Effector CD4-positive, alpha-beta T cell (primary cell): Measurements from ENCODE around the gene ADAMTS17.
"Not testable (repeated sequence)": the region's sequence is repeated elsewhere in the genome, so short reads cannot be mapped to it uniquely, and the experiment has no call there.

Experiments
- DNase-seq: peaks from one replicate; pipeline ENCODE4 v3.0.0-alpha.2; 2020

The ADAMTS17 gene

DNA sequence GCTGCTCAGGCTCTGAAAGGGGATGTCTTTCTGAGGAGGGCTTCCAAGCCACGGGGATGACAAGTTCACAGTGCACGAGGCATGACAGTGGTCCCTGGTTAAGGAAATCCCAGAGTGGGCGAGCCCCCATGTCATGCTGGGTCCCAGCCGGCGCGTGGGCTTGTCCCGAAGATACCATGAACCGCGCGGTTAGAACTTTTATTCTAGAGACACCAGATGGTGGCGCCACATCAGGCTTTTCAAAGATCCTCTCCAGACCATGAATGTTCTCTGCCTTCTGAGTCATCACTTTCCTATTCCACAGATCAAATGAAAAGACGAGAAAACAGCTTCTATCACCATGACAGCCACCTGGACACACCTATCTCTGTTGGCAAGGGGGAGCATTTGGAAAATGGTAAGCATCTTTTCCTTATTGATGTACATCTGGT lies 380.7 kb downstream of the ADAMTS17 start:
- DNase-seq = no peak

DNA sequence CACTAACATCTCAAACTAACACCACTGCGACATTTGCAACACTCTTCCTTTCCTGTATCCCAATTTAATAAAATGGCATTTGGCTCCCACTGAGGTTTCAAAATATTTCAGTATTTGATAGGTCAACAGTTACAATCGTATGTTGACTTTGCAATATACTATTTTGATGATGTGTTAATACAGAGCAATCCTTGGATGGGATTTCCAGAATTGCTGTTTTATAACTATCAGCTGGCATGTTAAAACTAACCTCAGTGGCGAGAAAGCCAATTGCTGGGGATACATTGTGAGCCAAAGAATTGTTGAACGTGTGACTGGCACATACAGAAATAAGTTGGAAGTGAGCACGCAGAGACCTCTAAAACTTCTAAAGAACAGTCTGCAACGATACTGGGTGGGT lies 382.4 kb downstream of the ADAMTS17 start:
- DNase-seq = no peak

DNA sequence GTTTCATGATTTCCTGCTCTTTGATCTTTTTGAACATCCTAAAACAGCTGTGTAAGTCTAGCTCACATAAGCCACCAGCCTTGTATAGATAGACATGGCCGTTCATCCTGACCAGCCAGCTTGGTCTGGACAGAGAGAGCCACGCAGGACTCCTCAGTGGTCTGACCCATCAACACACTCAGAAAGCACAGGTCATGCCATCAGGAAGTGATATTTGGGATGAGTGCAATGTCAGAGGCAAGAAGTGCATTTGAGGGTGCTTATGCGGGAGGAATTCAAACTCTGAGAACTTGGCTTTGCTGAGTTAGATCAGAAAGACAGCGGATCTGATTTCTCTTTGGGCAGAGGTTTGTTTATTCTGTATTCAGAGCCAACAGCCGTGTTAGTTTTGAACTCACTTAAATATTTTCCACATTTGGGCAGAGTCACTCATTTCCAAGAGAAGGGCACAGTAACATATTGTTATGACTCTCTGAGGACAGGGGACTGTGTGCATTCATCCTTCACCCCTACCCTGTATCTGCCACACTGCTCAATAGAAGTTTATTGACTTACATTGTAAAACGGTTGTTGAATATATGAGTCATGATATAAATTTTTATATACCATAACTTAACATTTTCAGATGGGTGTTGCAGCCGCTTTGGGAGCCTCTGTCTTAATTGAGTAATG lies 383.2 kb downstream of the ADAMTS17 start:
- no peak for DNase-seq

DNA sequence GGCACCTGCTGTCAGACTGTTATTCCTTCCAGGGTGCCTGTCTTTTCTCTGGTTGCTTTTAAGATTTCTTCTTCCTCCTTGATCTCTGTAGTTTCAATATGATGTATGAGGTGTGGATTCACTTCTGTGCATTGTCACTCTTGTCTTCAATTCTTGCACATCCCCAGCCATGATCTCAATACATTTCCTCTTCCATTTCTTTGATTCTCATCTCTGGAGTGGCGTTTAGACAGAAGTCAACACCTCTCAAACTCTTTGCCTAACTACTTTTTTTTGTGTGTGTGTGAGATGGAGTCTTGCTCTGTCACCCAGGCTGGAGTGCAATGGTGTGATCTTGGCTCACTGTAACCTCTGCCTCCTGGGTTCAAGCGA lies 384.1 kb downstream of the ADAMTS17 start:
- no peak for DNase-seq

DNA sequence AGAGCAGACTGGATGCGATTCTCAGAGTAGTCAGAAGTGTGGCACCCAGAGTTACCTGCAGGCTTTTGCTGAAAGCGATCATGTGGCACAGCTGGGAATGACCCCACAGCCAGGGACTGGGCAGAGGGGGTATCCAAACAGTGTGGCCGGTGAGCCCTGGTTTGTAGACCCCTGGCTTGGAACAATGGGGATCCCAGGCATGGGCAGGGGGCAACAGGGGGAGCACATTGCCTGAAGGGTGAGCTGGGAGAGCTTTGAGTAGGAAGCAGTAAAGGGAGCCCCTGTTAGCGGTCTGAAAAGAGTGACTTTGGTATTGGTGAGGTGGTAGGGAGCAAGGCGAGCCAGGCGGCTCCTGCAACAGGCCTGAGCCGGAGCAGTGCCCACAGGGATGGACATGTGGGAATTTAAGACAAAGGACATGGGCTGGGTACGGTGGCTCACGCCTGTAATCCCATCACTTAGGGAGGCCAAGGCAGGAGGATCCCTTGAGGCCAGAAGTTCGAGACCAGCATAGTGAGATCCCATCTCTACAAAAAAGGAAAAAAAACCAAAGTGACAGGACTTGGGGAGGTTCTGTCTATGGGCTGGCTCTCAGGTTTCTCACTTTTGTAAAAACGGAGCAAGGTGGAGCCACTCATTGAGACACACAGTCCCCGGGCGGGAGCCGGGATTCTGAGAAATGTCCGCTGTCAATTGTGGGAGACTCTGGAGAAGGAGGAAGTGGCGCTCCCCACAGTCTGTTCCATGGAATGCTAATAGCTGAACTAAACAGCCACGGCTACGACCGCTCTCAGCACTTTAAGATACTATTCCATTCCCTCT lies 384.7 kb downstream of the ADAMTS17 start:
- DNase-seq = no peak

DNA sequence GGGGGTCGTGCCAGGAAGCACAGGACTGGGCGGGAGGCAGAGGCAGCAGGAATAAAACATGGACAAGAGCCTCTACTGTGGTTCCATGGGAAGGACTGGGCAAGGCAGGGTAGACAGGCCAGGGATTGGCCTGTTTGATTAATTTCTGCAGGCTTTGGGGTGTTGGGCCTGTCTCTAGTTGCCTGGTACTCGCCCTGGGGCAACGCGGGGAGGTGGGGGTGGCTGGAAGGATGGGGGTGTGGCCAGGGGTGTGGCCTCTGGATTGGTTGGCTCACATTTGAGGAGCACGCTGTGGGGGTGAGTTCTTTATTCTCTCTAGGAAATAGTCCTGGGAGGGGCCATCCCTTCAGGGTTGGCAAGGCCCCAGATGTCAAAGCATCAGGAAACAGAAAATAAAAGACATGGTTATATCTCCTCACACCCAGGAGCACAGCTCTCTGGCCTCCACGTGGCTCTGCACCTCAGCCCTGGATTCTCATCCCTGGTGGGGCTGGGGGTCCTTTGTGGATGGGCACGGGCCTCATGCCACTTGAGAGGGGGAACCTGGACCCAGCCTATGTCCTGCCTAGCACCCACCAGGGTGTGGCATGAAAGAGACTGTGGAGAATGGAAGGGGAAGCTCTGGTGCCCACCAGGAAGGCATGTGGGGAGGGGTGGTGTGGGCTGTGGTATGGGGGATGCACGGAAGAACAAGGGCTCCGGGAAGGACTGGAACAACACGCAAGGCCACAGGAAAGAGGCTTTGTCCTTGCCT lies 385.6 kb downstream of the ADAMTS17 start:
- no peak for DNase-seq

DNA sequence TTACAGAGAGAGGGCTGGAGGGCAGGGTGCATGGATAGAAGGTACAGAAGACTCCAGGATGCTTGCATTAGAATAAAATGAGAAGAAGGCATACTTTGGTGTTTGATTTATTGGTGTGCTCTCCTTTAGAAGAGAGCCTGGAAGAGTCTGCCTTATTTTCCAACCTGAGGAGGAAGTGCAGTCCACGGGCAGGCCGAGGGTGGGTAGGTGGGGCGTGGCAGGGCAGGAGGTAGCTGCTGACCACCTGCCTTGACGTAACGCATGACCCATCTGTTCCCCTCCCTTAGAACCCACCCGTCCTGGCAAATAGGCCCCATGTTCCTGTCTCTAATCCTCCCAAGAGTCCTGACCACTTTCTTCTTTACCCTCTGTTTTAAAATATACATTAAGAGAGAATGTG lies 386.2 kb downstream of the ADAMTS17 start:
- no peak for DNase-seq

DNA sequence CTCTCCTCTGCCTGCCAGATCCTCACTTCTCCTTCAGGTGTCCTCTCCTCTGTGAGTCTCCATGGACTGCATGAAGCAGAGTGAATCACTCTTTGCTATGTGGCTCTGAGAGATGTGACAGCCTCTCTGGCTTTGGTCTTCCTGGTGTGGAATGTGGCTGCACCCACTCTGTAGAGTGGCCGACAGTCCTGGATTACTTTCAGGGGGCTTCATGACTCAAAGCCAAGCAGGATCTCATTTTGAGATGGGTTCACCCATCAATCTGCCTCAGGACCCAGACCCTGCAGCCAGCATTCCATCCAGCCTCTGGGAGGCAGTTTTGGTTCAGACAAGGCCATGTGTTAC lies 386.6 kb downstream of the ADAMTS17 start:
- DNase-seq = no peak

DNA sequence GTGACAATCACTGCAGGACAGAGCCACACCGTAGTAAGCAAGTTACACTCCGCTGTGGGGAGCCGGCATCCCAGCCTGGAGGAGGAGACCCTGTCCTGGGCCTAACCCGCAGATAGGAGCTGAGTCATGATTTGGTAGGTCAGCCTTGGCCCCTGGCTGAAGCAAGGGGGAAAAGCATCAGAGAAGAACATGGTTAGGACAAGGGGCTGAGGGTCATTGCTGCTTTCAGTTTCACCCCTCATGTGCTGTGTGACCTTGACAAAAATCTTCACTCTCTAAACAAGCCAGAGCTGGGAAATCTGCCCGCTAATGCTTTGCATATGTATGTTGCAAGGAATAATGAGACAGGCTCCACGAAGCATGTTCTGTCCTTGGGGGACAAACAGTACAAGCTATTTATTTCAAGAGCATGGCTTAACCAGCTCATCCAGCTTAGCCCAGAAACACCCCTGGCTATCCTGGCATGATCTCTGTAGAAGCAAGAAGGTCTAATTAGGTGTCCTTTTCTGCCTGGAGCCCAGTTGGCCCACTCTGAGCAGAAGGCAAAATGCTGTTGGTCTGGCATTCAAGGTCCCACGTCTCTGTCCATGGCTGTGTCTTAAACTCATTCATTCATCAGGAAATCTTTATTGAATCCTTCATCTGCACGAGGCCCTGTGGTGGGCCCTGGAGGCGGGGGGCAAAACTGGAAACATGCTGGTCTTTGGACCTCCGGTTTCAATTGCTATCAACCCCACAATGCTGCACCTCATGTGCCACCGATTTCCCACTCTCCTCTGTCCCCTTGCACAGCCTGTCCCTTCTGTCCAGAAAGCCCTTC lies 387.2 kb downstream of the ADAMTS17 start:
- no peak for DNase-seq

DNA sequence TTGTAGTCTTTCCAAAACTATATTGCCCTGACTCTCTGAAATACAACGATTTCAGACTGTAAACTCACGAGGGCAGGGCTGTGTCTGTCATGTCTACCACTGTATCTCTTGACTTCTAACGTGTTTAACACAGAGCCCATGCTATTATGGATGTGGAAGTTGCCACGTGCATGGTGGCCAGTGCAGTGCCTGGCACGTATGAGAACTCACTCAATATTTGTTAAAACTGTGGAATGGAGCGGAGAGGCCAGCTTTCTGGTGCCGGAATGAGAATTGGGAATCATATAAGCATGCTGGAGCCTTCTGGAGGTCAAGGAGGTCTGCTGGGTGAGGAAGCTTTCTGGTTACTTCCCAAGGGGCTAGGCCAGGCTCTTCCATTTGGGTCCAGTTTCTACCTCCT lies 387.9 kb downstream of the ADAMTS17 start:
- no peak for DNase-seq

DNA sequence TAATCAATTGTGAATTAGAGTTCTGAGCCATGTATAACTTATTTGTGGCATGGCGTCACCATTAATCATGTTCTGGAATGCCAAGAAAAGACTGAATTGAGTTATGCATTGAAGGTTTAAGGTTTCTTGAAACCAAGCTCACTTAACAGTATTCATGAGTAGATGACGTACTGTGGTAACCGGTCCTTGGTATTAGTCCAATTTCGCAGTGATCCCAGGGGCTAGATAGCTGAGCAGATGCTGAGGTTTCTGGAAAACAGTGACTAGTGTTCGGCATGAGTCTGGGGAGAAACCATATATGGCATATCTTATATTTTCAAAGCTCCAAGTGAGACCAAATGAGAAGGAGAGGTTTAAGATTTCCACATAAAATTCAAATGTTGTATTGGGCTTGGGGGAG lies 390.3 kb downstream of the ADAMTS17 start:
- no peak for DNase-seq

DNA sequence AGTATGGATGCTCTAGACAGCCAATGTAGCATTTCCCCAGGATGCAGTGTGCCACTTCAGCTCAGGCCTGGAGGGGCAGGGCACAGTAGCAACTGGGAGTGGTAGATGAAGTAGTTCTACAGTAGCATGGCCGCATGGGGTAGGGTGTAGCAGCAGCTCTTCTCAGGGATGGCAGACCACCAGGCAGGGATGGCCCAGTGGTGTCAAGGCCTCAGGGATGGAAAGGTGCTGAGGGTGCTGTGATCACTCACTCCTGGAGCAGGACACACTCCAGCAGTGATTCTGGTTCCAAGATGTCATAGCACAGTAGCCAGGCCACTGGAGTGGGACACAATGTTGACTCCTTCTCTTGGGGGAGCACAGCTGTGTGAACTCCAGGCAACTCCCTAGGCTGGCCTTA lies 397.6 kb downstream of the ADAMTS17 start:
- no peak for DNase-seq

DNA sequence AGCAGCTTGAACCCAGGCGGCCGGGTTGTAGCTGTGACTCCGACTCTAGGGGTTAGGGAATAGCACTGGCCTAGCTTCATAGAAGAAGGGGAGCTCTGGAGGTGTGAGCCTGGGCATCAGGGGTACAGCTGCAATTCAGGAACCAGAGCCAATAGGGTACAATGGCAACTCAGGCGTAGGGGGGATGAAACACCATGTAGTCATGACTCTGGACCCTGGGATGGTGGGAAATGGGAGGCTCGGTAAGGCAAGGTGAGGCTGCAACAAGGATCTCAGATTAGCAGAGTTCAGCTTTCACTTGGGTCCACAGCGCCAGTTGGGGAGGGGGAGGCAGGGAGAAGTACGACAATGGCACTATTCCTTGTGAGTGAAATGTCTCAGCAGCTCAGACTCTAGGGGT lies 398.3 kb downstream of the ADAMTS17 start:
- no peak for DNase-seq

DNA sequence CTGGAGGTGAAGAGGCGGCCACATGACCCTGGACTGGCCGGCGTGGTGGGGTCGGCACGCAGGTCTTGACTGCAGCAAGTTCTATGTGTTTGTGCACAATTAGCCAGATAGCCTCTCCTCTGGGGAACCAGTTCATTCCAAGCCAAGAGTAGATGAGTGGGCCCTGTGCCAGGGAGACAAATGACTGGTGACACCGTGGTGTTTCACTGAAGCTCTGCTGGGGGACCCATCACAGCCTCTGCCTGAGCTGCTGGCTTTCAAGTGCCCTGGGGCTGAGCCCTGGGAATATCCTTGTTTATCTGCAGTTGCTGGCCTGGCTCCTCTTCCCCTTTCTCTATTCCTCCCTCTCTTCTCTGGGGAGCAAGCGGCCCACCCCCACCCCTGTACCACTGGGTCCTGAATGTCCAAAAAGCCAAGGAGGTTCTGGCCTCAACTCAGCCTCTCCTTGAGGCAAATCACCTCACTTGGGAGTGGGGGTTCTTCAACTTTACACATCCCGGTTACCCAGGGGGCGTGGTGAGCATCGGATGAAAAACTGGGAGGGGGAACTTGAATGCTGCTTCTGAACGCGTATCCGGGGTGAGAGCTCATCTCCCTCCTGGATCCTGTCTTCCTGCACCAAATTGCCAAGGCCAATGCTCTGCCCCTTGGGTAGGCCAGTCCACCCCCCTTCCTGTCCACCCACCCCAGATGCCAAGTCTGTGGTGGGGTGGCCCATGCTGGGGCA lies 408.9 kb downstream of the ADAMTS17 start:
- DNase-seq = no peak

DNA sequence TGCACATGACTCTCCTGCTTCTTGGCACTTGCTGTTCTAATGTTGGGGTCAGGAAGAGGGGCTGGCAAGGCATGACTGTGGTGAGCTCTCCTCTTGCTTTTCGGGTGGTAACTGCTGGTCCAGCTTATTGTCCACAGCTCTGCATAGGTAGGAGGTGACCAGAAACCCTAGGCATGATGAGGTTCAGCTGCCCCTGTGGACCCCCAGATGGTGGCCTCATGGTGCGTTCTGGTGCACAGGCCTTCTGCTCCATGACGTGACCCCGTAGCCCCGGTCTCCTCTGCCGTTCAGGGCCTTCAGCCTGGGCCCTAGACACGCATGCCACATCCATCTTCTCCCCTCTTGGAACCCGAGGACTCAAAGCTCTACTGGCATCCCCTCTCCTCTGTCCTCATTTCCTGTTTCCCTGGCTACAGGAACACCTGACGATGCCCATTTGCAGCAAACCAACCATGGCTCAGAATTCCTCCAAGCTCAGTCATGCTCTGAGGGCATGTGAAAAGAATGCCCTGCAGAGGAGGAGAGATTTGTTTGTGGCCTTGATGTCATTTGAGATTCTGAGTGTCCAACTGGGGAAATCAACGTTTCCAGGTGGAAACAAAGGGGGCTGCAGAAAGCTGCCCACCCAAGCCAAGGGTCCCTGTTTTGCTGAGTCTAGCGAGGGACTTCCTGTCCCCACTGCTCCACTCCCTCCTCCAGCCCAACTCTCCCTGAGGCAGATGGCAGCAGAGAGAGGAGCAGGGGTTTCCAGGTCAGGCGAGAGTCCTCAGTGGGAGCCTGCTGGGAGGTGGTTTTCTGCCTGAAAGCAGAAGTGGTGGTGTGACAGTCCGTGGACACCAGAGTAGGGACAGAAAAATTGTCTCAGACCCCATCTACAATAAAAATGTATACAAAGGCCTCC lies 409.8 kb downstream of the ADAMTS17 start:
- DNase-seq = no peak

DNA sequence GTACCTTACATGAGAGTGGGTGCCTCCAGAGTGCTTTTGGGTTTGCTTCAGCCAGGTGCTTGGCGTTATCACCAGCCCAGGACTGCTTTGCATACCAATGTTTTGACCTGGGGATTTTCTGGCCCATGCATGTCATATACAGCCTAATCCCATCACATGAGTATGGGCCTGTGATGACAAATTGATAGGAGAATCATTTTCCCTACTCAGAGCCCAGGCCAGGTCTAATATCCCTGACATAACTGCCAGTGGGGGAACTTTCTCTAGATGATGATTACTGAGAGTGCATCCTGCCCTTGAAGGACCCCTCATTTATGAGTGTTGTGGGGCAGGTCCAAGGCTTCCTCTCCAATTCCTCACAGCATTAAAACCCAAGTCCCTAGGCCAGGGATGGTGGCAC lies 411.1 kb downstream of the ADAMTS17 start:
- no peak for DNase-seq

DNA sequence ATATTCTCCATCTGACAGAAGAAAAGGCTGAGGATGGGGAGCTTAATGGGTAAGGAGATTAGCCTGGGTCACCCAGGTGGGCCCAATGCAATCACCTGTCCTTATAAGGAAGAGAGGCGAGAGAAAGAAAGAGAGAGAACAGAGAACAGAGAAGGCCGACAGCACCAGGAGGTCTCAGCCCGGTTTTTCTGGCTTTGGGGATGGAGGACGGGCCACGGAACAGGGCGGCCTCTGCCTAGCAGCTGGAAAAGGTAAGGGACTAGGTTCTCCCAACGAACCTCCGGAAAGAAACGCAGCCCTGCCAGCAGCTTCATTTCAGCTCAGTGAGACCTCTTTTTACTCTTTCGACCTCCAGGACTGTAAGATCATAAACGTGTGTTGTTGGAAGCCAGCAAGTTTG lies 412.5 kb downstream of the ADAMTS17 start:
- DNase-seq = no peak

DNA sequence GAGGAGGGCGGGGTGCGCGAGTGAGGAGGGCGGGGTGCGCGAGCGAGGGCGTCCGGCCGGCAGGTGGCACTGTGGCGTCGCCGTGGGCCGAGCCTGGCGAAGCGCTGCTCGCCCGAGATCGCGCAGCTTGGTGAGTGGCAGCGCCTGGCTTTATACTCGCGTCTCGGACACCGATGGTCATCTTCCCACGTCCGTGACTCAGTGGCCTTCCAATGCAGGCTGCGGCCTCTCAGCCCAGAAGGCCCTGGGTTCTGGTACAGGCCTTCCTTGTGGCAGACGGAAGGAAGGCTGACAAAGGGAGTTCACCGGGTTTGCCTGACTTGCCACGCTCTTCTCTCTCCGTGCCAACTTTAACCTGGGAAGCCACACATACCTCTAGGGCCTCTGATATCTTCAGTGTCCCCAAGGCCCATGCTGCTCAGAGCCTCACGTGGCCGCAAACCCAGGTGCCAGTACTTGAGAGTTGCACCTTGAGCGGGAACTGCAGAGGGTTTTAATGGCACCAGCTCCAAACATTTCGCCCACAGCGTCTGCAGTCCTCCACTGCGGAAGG lies 413.3 kb downstream of the ADAMTS17 start:
- DNase-seq = peak; percentile 84

DNA sequence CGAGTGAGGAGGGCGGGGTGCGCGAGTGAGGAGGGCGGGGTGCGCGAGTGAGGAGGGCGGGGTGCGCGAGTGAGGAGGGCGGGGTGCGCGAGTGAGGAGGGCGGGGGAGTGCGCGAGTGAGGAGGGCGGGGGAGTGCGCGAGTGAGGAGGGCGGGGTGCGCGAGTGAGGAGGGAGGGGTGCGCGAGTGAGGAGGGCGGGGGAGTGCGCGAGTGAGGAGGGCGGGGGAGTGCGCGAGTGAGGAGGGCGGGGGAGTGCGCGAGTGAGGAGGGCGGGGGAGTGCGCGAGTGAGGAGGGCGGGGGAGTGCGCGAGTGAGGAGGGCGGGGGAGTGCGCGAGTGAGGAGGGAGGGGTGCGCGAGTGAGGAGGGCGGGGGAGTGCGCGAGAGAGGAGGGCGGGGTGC lies 415.2 kb downstream of the ADAMTS17 start:
- not testable (repeated sequence) for DNase-seq

DNA sequence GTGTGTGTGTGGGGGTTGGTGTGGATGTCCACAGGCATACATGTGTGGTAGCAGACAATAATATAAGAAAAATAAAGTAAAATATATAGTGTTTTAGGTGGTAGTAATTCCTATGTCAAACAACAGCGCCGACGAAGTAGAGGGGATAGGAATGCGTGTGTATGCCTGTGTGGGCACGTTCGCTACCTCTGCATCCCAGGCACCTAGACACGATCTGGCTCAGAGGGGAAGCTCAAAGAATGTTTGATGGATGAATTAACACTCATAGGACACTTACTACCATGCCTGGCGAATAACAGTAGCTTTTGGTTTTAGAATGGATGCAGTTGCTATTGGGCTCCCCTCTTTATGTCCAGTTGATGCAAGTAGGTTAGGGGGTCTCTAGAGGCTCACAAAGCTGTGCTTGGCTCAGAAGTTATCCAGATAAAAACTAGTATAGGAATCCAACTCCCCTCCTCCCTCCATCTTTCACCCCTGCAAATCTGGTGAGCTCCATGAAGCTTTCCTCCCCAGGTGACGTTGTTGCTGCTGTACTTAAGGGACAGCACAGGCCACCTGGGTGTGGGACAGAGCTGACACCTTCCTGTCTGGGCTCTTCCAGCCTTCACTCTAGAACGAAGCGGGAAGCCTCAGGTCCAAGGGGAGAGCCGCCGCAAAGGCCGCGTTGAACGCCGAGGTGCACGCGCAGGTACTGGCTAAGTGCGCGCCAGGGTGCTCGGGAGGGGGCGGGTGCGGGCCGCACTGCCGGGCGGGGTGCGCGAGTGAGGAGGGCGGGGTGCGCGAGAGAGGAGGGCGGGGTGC lies 415.9 kb downstream of the ADAMTS17 start:
- peak; percentile 68 for DNase-seq
